Activated naive CD8-positive, alpha-beta T cell treated with anti-CD3 and anti-CD28 coated beads, Interleukin-2, amount 10 ng/mL, durations not matched to agents 7 days and 5 days (primary cell): ENCODE results near the gene C1orf159. TPM values are rescaled to one million over a fixed set of nuclear protein-coding genes. Genes with fewer than 3 reads are reported as not detected.
"Not testable (repeated sequence)": the region's sequence is repeated elsewhere in the genome, so short reads cannot be mapped to it uniquely, and the experiment has no call there.

ENCODE experiments used
- ATAC-seq: fragments of 150-1000 bp; cut with Tn5 transposase; one replicate; pipeline ENCODE4 v1.10.0; 2021; ENCODE audit warnings: low read depth, moderate library complexity
- POLR2A ChIA-PET: fragments of 350-600 bp; sonication (Branson Sonifier 250); formaldehyde crosslinking; loops from one replicate; lab custom pipeline; 2021; ENCODE audit warnings: antibody characterized with exemption; lab: Charles Lee
- DNase-seq: peaks from one replicate; pipeline ENCODE4 v3.0.0; 2021
- H3K27ac Mint-ChIP-seq: one replicate; pipeline ENCODE4 v1.8.0; 2022; ENCODE audit warnings: mild to moderate bottlenecking, mixed read lengths
- H3K27me3 Mint-ChIP-seq: one replicate; pipeline ENCODE4 v1.8.0; 2022; ENCODE audit warnings: mild to moderate bottlenecking, moderate library complexity, mixed read lengths
- H3K36me3 Mint-ChIP-seq: one replicate; pipeline ENCODE4 v1.8.0; 2021; ENCODE audit warnings: mild to moderate bottlenecking, mixed read lengths
- H3K4me1 Mint-ChIP-seq: one replicate; pipeline ENCODE4 v1.8.0; 2021; ENCODE audit warnings: mixed read lengths
- H3K4me3 Mint-ChIP-seq: one replicate; pipeline ENCODE4 v1.8.0; 2022; ENCODE audit warnings: mild to moderate bottlenecking, moderate library complexity, mixed read lengths
- H3K9me3 Mint-ChIP-seq: one replicate; pipeline ENCODE4 v1.8.0; 2021; ENCODE audit warnings: mixed read lengths
- total RNA-seq, 2 experiments: library from RNA; stranded (reverse); gene quantifications; one replicate each; pipeline ENCODE4 v1.2.3, GENCODE V29; 2021

Gene C1orf159
- total RNA-seq, 2 experiments from 2014 or later, result 22.7 to 23.0 TPM

DNA sequence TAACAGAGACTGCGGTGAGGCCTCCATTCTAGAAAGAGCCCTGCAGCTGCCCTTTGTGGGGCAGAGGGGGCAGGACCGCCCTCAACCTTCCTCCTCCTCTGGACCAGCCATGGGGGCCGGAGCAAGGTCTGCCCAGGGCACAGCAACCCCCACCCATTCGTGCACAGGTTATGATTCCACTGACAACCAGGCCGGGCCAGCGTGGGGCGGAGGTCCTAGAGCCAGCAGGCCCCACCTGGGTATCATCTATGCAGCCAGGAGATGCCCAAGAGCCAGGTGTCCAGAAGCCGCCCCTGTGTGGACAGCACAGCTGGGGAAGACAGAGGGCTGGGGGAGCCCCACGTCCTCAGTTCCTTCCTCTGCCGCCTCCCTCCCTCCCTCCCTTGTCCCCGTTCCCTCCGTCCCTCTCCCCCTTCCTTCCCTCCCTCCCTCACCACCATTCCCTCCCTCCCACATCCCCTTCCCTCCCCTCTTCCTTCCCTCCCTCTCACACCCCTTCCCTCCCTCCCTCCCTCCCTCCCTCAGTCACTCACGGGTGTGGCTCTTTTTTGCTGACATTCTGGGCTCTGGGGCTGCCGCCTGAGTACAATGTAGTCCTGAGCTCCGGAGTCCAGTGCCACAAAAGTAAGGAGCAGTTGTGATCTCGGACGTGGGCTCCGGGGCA lies 54.1 kb downstream of the C1orf159 start:
- Mint-ChIP-seq H3K9me3 (no peaks in the 10 kb centered on the region), H3K4me1 (peaks cover 22% of the 10 kb centered on the region), H3K27me3 (peaks cover 9% of the 10 kb centered on the region), H3K27ac (peak overlapping the region; percentile 83), H3K36me3 (peaks cover 11% of the 10 kb centered on the region), H3K4me3 (peak overlapping the region; percentile 87)
- POLR2A ChIA-PET, result interaction anchor here (1.4 to 5.0 kb wide), 2 partner anchors 22 to 59 kb away, joined by 3 to 46 read pairs; no protein-coding TSS in a partner anchor
- ATAC-seq (no peak), DNase-seq (no peak)

GRCh38 chr1:1060281-1061000 lies 55.4 kb downstream of the C1orf159 start:
- Mint-ChIP-seq H3K4me1 (peaks cover 19% of the 10 kb centered on the region), H3K27me3 (peaks cover 9% of the 10 kb centered on the region), H3K4me3 (peak overlapping the region; percentile 87), H3K9me3 (no peaks in the 10 kb centered on the region), H3K36me3 (peaks cover 11% of the 10 kb centered on the region), H3K27ac (peak overlapping the region; percentile 67)
- ATAC-seq (no peak), DNase-seq (no peak)
- POLR2A ChIA-PET, result interaction anchor here (0.6 to 3.1 kb wide), 4 partner anchors 16 to 46 kb away, joined by 3 to 26 read pairs (median 6); no protein-coding TSS in a partner anchor

DNA sequence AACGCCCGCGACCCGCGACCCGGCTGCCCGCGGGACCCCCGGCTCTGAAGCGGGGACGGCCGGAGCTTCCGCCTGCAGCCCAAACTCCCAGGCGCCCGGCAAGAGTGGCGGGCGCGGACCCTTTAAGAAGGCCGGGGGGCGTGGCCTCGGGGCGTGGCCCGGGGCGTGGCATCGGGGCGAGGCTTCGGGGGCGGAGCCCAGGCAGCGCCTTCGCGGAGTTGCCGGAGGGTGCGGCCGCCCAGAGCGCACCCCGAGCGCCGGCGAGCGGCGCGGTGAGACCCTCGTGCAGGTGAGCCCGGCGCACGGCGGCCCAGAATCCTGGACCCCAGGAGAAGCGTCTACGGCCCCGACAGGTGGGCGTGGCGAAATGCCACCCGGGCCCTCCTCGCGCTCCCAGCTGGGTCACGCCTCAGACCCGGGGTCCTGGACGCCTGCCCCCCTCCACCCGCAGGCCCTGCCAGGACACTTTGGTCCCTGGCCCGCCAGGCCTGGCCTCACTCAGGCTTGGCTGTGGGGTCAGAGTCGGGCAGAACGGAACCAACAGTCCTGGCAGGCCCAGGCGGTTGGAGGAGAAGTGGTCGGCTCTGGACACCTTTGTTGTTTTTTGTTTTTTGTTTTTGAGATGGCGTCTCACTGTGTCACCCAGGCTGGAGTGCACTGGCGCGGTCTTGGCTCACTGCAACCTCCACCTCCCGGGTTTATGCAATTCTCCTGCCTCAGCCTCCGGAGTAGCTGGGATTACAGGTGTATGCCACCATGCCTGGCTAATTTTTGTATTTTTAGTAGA lies 56.2 kb downstream of the C1orf159 start:
- Mint-ChIP-seq H3K27me3 (peaks cover 9% of the 10 kb centered on the region), H3K36me3 (peaks cover 11% of the 10 kb centered on the region), H3K4me3 (peak overlapping the region; percentile 87), H3K27ac (peak overlapping the region; percentile 67), H3K4me1 (peaks cover 19% of the 10 kb centered on the region), H3K9me3 (no peaks in the 10 kb centered on the region)
- ATAC-seq (peak; percentile 55), DNase-seq (peak; percentile 100)
- POLR2A ChIA-PET, result interaction anchor here (0.8 to 3.1 kb wide), 5 partner anchors 15 to 191 kb away, joined by 3 to 26 read pairs (median 5); partner anchors contain the start of gene ISG15

DNA sequence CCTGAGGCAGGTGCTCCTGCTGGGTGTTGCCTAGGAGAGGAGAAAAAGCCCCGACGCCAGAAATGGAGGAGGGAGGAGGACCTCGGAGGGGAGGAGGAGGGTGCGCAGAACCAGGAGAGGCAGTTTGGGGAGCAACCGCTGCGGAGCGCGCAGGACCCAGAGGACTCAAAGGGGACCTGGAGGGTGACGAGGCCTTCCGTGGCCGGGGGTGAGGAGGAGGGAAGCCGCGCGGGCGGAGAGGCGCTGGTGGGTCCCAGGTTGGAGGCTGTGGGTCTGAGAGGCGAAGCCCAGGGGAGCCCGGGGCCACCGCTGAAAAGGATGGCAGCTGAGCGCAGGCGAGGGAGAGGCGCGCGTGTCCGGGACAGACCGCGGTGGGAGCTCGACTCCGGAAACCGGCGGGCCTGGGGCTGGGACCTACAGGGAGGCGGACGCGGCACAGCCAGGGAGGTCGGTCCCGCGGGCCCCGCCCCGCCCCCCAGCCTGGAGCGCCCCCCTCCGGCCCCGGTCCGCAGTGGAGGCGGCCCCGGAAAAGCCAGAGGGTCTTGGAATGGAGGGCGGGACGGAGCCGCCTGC lies 56.9 kb downstream of the C1orf159 start:
- peaks cover 11% of the 10 kb centered on the region for H3K36me3 Mint-ChIP-seq
- no peak for DNase-seq
- ATAC-seq, result peak; percentile 48
- POLR2A ChIA-PET, result interaction anchor here (0.8 to 3.1 kb wide), 6 partner anchors 15 to 192 kb away, joined by 3 to 26 read pairs (median 4); partner anchors contain the start of genes AGRN and ISG15
- peaks cover 9% of the 10 kb centered on the region for H3K27me3 Mint-ChIP-seq
- peak overlapping the region; percentile 73 for H3K27ac Mint-ChIP-seq
- H3K9me3 Mint-ChIP-seq, result no peaks in the 10 kb centered on the region
- peak overlapping the region; percentile 86 for H3K4me3 Mint-ChIP-seq
- H3K4me1 Mint-ChIP-seq, result peaks cover 19% of the 10 kb centered on the region

GRCh38 chr1:1058088-1058905 lies 57.6 kb downstream of the C1orf159 start:
- peak overlapping the region; percentile 73 for H3K27ac Mint-ChIP-seq
- peaks cover 9% of the 10 kb centered on the region for H3K27me3 Mint-ChIP-seq
- peak overlapping the region; percentile 86 for H3K4me3 Mint-ChIP-seq
- ATAC-seq, result no peak
- POLR2A ChIA-PET, result interaction anchor here (1.0 to 3.1 kb wide), 3 partner anchors 19 to 39 kb away, joined by 3 to 26 read pairs (median 9); partner anchors contain the start of gene AGRN
- H3K9me3 Mint-ChIP-seq, result no peaks in the 10 kb centered on the region
- peaks cover 18% of the 10 kb centered on the region for H3K4me1 Mint-ChIP-seq
- no peak for DNase-seq
- peaks cover 11% of the 10 kb centered on the region for H3K36me3 Mint-ChIP-seq

GRCh38 chr1:1057769-1058087 lies 58.2 kb downstream of the C1orf159 start:
- H3K27ac Mint-ChIP-seq, H3K4me3 Mint-ChIP-seq, POLR2A ChIA-PET, DNase-seq, H3K9me3 Mint-ChIP-seq, H3K27me3 Mint-ChIP-seq, ATAC-seq: not testable (repeated sequence)
- peaks cover 16% of the 10 kb centered on the region for H3K4me1 Mint-ChIP-seq
- peaks cover 11% of the 10 kb centered on the region for H3K36me3 Mint-ChIP-seq

DNA sequence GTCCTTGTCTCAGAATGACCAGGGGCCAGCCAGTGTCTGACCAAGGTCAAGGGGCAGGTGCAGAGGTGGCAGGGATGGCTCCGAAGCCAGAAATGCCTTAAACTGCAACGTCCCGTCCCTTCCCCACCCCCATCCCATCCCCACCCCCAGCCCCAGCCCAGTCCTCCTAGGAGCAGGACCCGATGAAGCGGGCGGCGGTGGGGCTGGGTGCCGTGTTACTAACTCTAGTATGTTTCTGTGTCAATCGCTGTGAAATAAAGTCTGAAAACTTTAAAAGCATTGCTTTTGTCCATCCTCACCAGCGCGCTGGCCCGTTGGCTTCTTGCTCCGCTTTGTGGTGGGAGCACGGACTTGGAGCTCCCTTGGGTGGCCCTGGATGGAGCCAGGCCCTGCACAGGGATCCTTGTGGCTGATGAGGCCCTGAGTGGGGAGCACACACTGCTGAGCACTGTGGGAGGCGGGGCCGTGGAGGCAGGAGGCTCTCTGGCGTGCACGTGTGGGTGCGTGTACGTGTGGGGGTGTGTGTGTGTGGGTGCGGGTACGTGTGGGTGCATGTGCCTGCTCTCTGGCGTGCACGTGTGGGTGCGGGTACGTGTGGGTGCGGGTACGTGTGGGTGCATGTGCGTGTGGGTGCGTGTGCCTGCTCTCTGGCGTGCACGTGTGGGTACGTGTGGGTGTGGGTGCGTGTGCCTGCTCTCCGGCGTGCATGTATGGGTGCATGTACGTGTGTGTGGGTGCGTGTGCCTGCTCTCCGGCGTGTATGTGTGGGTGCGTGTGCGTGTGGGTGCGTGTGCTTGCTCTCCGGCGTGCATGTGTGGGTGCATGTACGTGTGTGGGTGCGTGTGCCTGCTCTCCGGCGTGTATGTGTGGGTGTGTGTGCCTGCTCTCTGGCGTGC lies 59.8 kb downstream of the C1orf159 start:
- Mint-ChIP-seq H3K4me1 (peaks cover 14% of the 10 kb centered on the region), H3K36me3 (peaks cover 14% of the 10 kb centered on the region), H3K27ac (no peak overlapping the region), H3K27me3 (peaks cover 9% of the 10 kb centered on the region), H3K9me3 (peaks cover 3% of the 10 kb centered on the region), H3K4me3 (no peak overlapping the region)
- DNase-seq (no peak), ATAC-seq (no peak)
- POLR2A ChIA-PET, result interaction anchor here (1.3 kb wide), 1 partner anchor 23 kb away, joined by 4 read pairs; no protein-coding TSS in a partner anchor

- no peak overlapping the region for H3K27ac Mint-ChIP-seq
- ATAC-seq (no peak), DNase-seq (no peak)
- POLR2A ChIA-PET, result interaction anchor here (1.3 kb wide), 1 partner anchor 21 kb away, joined by 4 read pairs; no protein-coding TSS in a partner anchor
- no peak overlapping the region for H3K4me3 Mint-ChIP-seq
- H3K4me1 Mint-ChIP-seq, result peaks cover 10% of the 10 kb centered on the region
- peaks cover 3% of the 10 kb centered on the region for H3K9me3 Mint-ChIP-seq
- H3K36me3 Mint-ChIP-seq, result peaks cover 8% of the 10 kb centered on the region
- peaks cover 9% of the 10 kb centered on the region for H3K27me3 Mint-ChIP-seq
Observed at GRCh38 chr1:1054971-1055370, 60.9 kb downstream of the C1orf159 start.

- no peak for ATAC-seq
- Mint-ChIP-seq H3K4me3 (no peak overlapping the region), H3K4me1 (peaks cover 10% of the 10 kb centered on the region), H3K27ac (no peak overlapping the region), H3K27me3 (peaks cover 9% of the 10 kb centered on the region), H3K36me3 (peaks cover 6% of the 10 kb centered on the region), H3K9me3 (peaks cover 3% of the 10 kb centered on the region)
- POLR2A ChIA-PET, result no interaction called here
- no peak for DNase-seq
Observed at GRCh38 chr1:1054099-1054700, 61.7 kb downstream of the C1orf159 start.

- H3K36me3 Mint-ChIP-seq, result peaks cover 6% of the 10 kb centered on the region
- POLR2A ChIA-PET, result no interaction called here
- peaks cover 7% of the 10 kb centered on the region for H3K4me1 Mint-ChIP-seq
- H3K4me3 Mint-ChIP-seq, result no peak overlapping the region
- no peak overlapping the region for H3K27ac Mint-ChIP-seq
- H3K9me3 Mint-ChIP-seq, result peaks cover 3% of the 10 kb centered on the region
- ATAC-seq (no peak), DNase-seq (no peak)
- peaks cover 9% of the 10 kb centered on the region for H3K27me3 Mint-ChIP-seq
Observed at GRCh38 chr1:1053682-1054081, 62.2 kb downstream of the C1orf159 start.

- Mint-ChIP-seq H3K4me1 (peaks cover 2% of the 10 kb centered on the region), H3K9me3 (peaks cover 3% of the 10 kb centered on the region), H3K36me3 (peaks cover 6% of the 10 kb centered on the region), H3K4me3 (no peak overlapping the region), H3K27ac (no peak overlapping the region), H3K27me3 (peaks cover 6% of the 10 kb centered on the region)
- DNase-seq (no peak), ATAC-seq (no peak)
- POLR2A ChIA-PET, result no interaction called here
Observed at GRCh38 chr1:1053022-1053421, 62.9 kb downstream of the C1orf159 start.
